ENCODE measurements around the gene NCAM2. TPM values are rescaled to one million over a fixed set of nuclear protein-coding genes. Genes with fewer than 3 reads are reported as not detected.

Gene NCAM2
- total RNA-seq, 1 donor from 2014 or later: not detected

DNA sequence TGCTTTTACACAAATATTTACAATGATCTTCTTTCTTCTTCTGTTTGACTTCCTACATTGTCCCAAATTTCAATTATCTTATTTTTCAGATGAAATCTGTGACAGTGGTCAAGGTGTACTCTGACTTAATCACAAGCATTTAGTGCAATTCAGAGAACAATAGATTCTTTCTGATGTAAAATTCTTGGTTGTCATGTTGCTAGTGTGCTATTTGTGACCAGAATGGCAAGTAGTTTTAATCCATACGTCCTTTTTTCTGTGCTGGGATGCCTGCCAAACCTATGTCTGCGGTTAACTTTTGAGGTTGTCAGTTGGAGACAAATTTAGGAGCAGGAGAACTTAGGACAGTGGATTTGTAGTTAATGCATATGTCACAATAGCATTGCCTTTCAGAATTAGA lies 31.0 kb downstream of the NCAM2 start:
- ATAC-seq: no peak

GRCh38 chr21:21030311-21030710 lies 32.1 kb downstream of the NCAM2 start:
- no peak for ATAC-seq

GRCh38 chr21:21034036-21034435 lies 35.8 kb downstream of the NCAM2 start:
- ATAC-seq: no peak

DNA sequence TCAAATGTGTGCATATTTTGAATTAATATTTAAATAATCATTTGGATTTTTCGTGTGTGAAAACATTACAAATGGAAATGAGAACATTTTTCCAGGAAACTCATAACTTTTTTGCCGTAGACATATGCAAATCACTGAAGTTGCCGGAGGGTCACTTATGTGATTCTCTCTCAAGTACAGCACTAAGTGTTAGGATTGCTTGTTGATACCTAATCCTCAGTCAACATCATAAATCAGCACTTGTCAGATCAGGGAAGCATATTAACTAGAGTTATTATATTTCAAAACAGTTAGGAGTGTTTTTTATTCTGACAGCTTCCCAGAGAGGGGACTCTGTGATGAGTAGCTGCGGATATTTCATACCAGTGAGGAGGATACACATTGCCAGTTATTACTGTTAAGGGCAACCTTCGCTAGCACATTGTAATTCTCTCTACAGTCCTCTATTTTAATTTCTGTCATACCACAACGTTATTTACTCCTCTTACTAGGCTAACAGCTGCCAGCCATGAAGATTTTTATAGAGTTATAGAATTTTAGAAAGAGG lies 41.5 kb downstream of the NCAM2 start:
- no peak for ATAC-seq

GRCh38 chr21:21045518-21045917 lies 47.3 kb downstream of the NCAM2 start:
- no peak for ATAC-seq

GRCh38 chr21:21046063-21046462 lies 47.9 kb downstream of the NCAM2 start:
- no peak for ATAC-seq

DNA sequence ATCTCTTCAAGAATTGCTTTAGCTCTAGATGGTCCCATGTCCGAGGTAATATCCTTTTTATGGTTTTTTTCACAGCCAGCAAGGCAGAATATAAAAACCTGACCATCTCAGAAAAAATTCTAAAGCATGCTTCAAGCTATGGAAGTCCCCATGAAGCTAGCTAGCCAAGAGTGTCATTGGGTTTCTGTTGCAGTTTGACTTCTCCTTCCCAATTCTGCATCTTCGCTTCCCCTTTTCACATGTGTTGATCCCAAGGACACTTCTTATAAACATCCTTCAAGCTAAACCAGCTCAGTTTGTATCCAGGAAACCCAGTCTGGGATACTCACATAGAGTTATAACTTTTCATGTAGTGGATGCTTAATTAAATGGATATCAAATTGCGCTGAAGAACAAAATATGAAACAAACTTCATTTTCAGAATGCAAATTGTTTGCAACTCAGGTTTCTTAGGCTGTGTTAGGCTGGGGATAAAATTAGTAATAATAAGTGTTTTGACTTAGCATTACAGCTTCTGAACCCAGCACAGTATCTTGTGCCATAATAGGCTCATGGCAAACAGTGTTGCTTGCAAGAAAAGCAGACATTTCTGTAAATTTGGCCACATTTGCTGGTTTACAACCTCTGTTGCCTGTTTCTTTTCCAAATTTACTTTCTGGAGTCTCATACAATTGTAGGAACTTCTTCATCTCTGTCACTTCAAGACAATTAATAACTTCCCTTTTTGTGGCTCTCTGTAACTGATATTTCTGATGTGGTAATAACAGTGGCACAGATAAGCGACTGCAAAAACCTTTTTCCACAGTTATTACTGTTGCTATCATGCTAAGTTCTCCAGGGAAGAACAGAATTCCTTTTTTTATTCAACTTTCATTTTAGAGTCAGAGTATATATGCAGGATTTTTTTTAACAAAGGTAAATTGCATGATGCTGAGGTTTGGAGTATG lies 53.2 kb downstream of the NCAM2 start:
- no peak for ATAC-seq

DNA sequence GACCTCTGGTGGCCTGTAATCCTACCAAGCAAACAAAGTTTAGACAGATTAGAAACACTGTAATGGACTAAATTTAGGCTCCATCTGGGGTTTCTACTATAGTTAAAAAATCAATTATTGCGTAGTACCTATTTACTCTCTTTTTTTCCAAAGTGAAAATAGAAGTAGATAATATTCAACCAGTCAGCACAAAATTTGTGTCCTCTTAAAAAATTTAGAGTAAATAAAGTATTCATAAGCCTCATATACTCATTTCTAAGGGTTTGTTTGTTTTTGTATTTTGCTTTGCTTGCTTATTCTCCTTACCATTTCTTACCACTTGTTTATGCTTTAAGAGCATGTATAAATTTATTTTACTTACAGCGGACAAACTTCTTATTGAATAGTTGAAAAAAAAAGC lies 54.5 kb downstream of the NCAM2 start:
- ATAC-seq: no peak

GRCh38 chr21:21057349-21058062 lies 59.3 kb downstream of the NCAM2 start:
- ATAC-seq: no peak

DNA sequence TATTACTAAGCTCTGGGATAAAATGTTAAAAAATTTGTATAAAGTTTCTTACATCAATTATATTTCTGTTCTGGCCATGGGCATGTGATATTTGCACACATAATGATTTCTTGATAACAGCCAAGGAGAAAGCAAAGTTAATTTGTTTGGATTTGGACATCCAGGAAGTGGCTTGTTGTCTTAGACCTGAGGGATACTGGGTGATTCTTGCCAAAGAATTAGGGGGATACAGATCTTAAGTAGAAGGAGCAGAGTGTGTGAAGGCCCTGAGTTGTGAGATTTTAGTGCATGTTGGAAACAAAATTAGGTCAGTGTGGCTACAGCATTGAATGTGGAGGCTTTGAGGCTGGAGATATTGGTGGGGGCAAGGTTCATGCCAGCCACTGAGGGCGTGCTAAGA lies 65.6 kb downstream of the NCAM2 start:
- no peak for ATAC-seq

- no peak for ATAC-seq
Measured at GRCh38 chr21:21064353-21064752, 66.1 kb downstream of the NCAM2 start.

DNA sequence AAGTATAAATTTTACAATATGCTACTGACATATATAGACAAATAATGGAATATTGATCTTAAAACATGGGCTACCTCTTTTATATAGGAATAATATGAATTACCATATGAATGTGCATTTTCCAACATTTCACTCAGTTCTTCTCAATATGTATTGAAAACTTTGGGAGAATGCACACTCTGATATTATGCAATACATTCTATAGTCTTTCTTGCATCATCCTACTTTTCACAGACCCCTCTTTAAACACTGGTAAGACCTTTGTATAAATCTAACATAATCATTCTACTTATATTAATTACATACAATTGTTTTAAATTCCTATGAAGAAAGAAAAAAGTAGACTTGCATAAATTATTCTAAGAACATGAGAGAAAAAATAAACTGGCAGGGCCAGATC lies 69.2 kb downstream of the NCAM2 start:
- no peak for ATAC-seq

DNA sequence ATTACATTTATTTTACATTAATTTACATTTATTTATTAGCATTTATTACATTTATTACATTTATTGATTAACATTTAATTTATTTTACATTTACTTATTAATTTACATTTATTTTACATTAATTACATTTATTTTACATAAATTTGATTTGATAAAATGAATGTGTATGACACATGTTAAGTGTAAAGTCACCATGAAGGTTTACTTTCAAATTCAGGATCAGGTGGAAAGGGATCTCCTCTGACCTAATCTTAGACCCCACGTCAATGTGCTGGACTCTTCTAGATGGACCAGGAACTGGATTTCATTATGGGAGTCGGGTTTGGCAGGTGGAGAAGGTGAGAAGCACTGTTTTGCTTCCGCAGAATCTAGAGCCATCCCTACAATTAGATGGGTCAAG lies 76.1 kb downstream of the NCAM2 start:
- no peak for ATAC-seq

DNA sequence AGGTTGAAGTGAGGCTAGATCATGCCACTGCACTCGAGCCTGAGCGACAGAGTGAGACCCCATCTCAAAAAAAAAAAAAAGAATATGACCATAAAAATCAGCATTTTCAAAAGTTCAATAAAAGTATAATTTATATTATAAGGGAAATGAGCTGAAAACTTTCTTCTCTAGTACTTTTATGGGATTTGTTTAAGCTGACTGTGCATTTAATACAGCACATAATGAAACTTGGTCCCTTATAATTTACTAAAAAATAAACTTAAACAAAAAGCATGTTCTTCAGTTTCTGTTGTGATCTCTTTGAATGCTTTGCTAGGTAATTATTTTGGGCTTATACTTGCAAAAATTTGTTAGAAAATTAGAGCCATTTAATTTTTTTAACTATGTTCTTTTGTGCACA lies 77.8 kb downstream of the NCAM2 start:
- ATAC-seq: no peak

- no peak for ATAC-seq
Measured at GRCh38 chr21:21076491-21076890, 78.3 kb downstream of the NCAM2 start.

DNA sequence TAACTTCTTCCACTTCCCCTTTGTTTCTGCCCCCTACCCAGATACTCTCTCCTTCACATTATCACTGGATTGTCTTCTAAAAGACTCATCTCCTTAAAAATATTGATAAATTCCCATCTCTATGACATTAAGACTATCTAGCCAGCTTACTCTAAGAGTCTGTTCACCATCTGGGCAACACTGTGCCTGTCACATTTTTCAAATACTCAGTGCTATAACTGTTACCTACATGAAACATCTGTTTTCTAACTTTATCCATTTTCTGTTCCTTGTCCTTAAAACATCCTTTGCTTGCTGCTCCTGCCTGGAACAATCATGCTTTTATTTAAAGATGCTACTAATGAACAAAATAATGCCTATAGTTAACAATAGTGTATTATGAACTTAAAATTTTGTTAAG lies 81.4 kb downstream of the NCAM2 start:
- ATAC-seq: no peak

- no peak for ATAC-seq
Measured at GRCh38 chr21:21084179-21084578, 86.0 kb downstream of the NCAM2 start.

GRCh38 chr21:21085206-21085605 lies 87.0 kb downstream of the NCAM2 start:
- no peak for ATAC-seq

GRCh38 chr21:21096956-21097355 lies 98.7 kb downstream of the NCAM2 start:
- no peak for ATAC-seq

GRCh38 chr21:21097466-21097865 lies 99.3 kb downstream of the NCAM2 start:
- ATAC-seq: no peak

GRCh38 chr21:21101911-21102310 lies 103.7 kb downstream of the NCAM2 start:
- no peak for ATAC-seq

DNA sequence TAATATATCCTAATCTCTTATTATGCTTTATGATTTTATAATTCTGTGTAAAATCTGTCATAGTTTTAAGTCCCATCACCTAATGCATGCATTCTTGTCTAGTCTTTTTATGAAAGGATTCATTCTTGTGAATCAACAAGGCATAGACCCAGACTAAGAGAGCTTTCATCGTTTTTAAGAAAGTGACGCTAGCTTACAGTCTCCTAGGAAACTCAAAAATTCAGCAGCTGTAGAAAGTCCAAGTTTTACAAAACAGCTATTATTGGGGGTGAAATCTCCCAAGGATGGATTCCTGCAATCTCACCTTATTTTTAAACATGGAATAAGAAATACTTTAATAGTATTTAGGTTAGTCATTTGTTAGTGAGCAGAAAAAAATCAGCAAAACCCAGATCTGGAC lies 104.7 kb downstream of the NCAM2 start:
- no peak for ATAC-seq

- no peak for ATAC-seq
Measured at GRCh38 chr21:21103692-21104091, 105.5 kb downstream of the NCAM2 start.

DNA sequence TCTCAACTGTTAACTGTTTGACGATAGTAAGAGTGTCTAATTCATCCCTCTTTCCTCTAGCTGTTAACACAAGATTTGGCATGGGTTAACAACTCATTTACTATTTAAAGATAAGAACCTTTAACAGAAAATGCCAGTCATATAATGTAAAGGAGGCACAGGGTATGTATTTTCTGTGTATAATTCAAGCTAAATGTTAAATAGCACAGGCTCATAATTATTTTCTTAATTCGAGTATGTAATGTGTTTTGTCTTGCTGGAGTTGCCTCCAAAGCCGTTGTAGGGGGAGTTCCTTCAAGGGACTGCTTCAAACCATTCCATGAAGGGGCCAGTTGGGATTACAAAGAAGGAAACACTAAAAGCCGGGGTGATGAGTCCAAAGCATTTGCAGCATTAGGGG lies 111.5 kb downstream of the NCAM2 start:
- ATAC-seq: no peak
